ENCODE measurements around the gene PCSK1. TPM values are rescaled to one million over a fixed set of nuclear protein-coding genes. Genes with fewer than 3 reads are reported as not detected.
"Not testable (repeated sequence)": the region's sequence is repeated elsewhere in the genome, so short reads cannot be mapped to it uniquely, and the experiment has no call there.

The PCSK1 gene
- total RNA-seq, 1 donor = 0.45 TPM

DNA sequence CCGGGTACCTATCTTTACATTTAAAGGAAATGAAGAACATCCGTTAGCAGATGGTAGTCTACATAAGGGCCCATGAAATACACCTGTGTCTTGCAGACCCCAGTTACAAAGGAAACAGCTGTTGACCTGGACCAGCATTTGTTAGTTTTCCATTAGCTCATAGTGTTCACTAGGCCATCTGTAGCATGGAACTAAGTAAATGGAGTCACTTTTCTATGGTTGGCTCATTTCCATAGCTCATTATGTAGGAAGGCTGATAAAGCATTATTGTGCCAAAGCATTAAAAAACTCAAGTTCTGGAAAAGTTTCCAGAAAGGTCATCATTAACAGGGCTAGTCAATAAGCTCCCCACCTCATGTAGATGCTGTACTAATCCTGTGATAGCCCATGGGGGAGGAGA is 62.1 kb downstream of the PCSK1 start:
- H3K4me3 ChIP-seq (ENCODE audit: low read depth, low read length) = no peak overlapping the region
- no peak for DNase-seq (ENCODE audit: low read depth)
- TF ChIP-seq CTCF (IDR thresholded peaks at IDR 0.05; ENCODE audit: insufficient read depth, low read length) = no peak

GRCh38 chr5:96367337-96367736 is 65.7 kb downstream of the PCSK1 start:
- DNase-seq (ENCODE audit: low read depth); H3K4me3 ChIP-seq (ENCODE audit: low read depth, low read length): not testable (repeated sequence)

- TF ChIP-seq CTCF (IDR thresholded peaks at IDR 0.05; ENCODE audit: insufficient read depth, low read length) = no peak
- no peak for DNase-seq (ENCODE audit: low read depth)
- no peak overlapping the region for H3K4me3 ChIP-seq (ENCODE audit: low read depth, low read length)
Measured at GRCh38 chr5:96354237-96354636, 78.8 kb downstream of the PCSK1 start.

DNA sequence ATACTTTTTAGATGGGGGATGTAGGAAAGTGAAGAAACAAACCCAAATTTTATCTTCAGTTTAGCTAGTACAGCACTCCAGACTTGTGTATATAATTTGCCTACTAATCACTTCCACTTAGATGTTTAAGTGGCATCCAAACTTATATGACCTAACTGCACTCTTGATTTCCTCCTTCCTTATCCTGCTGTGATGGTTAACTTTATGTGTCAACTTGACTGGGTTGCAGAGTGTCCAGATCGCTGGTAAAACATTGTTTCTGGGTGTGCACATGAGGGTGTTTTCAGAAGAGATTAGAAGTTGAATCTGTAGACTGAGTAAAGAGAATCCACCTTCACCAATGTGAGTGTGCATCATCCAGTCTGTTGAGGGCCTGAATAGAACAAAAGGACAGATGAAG is 79.8 kb downstream of the PCSK1 start:
- TF ChIP-seq CTCF (IDR thresholded peaks at IDR 0.05; ENCODE audit: insufficient read depth, low read length) = no peak
- DNase-seq (ENCODE audit: low read depth) = no peak

DNA sequence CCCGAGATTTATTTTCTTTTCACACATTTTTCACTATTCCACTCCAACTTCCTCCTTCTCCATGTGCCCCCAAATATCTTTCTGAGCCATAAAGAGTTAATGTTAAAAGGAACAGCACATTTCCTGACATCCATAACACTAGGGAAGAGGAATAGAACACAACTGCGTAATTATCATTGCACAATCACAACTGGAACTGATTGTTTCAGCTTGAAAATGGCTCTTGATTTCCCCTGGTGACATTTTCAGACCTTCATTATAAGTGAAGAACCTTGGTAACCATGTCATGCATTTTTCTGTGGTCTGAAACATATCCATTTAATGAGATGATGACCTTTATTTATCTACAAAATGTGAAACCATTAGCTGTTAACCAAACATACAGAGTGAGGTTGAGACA is 82.4 kb downstream of the PCSK1 start:
- no peak overlapping the region for H3K4me3 ChIP-seq (ENCODE audit: low read depth, low read length)
- no peak for DNase-seq (ENCODE audit: low read depth)
- TF ChIP-seq CTCF (IDR thresholded peaks at IDR 0.05; ENCODE audit: insufficient read depth, low read length) = no peak

More for the DNA sequence above, 79.8 kb downstream of the PCSK1 start:
- H3K4me3 ChIP-seq (ENCODE audit: low read depth, low read length) = no peak overlapping the region

DNA sequence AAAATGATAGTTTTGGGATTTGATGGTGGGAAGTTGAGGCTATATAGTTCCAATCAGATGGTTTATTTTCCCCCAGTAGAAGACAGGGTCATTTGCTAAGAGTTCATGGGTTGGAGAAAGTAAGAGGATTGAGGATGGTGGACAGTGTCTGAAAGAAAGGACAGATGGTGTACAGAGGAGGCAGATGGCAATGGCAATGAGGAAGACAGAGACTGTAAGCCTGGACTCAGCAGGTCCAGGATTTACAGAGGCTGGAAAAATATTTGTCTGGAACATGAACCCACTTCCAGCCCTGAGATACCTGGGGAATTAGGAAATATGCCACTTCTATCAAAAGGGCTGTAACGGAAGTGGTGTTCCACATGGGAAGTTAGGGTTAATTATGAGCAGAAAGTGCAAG is 84.5 kb downstream of the PCSK1 start:
- H3K4me3 ChIP-seq (ENCODE audit: low read depth, low read length) = no peak overlapping the region
- no peak for DNase-seq (ENCODE audit: low read depth)
- no peak for TF ChIP-seq CTCF (IDR thresholded peaks at IDR 0.05; ENCODE audit: insufficient read depth, low read length)

DNA sequence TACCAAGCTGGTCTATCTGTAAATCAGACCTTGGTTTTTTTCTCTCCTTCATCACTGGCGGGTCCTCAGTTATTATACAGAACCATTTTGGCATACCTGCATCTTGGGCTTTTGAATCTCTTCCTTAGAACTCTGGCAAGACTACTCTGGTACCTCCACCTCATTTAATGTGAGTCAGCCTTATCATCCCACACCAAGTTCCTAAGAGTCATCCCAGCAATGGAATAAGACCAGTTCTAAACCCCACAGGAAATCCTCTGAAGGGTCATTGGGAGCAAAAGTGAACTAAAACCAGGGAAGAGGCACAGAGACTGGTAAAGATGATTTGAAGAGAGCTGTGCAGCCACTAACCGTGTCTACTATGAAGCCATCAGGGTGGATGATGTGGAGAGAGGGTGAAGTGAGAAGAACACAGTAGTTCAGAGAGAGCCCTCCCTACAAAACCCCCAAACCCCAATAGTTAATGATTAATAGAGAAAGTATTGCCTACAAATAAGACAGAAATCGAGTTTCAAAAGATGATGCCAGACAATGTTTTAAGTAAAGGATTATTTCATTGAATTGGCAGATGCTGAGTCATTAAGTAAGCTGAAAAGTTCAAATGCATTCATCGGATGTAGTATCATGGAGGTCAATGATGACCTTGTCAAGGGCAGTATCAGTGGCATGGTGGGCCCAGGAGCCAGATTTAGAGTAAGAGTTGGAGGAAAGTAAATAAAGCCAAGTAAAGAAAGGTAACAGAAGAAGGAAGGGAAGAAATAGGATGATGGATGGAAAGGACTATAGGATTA is 85.4 kb downstream of the PCSK1 start:
- H3K4me3 ChIP-seq (ENCODE audit: low read depth, low read length) = no peak overlapping the region
- TF ChIP-seq CTCF (IDR thresholded peaks at IDR 0.05; ENCODE audit: insufficient read depth, low read length) = no peak
- no peak for DNase-seq (ENCODE audit: low read depth)
